Measurements from ENCODE around the gene GPATCH4.
A peak's percentile ranks its signal among the peaks of the same experiment; 100 is the strongest.

GPATCH4 gene

GRCh38 chr1:156601122-156601830 is at the start of gene GPATCH4:
TSS of gene GPATCH4 (minus strand) at chr1:156601479.
- H3K9ac ChIP-seq (ENCODE audit: low read length): peak within 1 kb of the TSS; percentile 22
- H3K36me3 ChIP-seq (ENCODE audit: insufficient read depth, low read length): peaks cover 26% of the 10 kb centered on the region
- peak within 1 kb of the TSS; percentile 90 for H3K27ac ChIP-seq (ENCODE audit: low read depth, low read length)
- no peaks in the 10 kb centered on the region for H3K9me3 ChIP-seq (ENCODE audit: low read length)
- peaks cover 11% of the 10 kb centered on the region for H3K4me1 ChIP-seq (ENCODE audit: insufficient read depth, low read length)
- H3K27me3 ChIP-seq (ENCODE audit: control insufficient read depth in 1 of 2, insufficient read depth in 2 of 2, low read length in 2 of 2): no peaks in the 10 kb centered on the region
- peak within 1 kb of the TSS; percentile 84 for H3K4me3 ChIP-seq (ENCODE audit: low read depth in 1 of 2, low read length in 2 of 2)

- Histone ChIP-seq H3K36me3 (ENCODE audit: insufficient read depth, low read length) (no peaks in the 10 kb centered on the region), H3K9ac (ENCODE audit: low read length) (no peak overlapping the region), H3K27me3 (ENCODE audit: control insufficient read depth in 1 of 2, insufficient read depth in 2 of 2, low read length in 2 of 2) (peaks cover 32 to 61% of the 10 kb centered on the region in 2 donors), H3K9me3 (ENCODE audit: low read length) (no peaks in the 10 kb centered on the region), H3K4me1 (ENCODE audit: insufficient read depth, low read length) (no peaks in the 10 kb centered on the region), H3K4me3 (ENCODE audit: low read depth in 1 of 2, low read length in 2 of 2) (no peak overlapping the region), H3K27ac (ENCODE audit: low read depth, low read length) (no peak overlapping the region)
These were observed 47.7 kb upstream of the GPATCH4 start for GRCh38 chr1:156648951-156649350.

- Histone ChIP-seq H3K27ac (ENCODE audit: low read depth, low read length) (no peak overlapping the region), H3K4me3 (ENCODE audit: low read depth in 1 of 2, low read length in 2 of 2) (no peak overlapping the region), H3K4me1 (ENCODE audit: insufficient read depth, low read length) (no peaks in the 10 kb centered on the region), H3K9ac (ENCODE audit: low read length) (no peak overlapping the region), H3K36me3 (ENCODE audit: insufficient read depth, low read length) (no peaks in the 10 kb centered on the region), H3K9me3 (ENCODE audit: low read length) (no peaks in the 10 kb centered on the region), H3K27me3 (ENCODE audit: control insufficient read depth in 1 of 2, insufficient read depth in 2 of 2, low read length in 2 of 2) (peaks cover 34 to 65% of the 10 kb centered on the region in 2 donors)
These were observed 47.2 kb upstream of the GPATCH4 start for GRCh38 chr1:156648496-156648895.

- H3K27ac ChIP-seq (ENCODE audit: low read depth, low read length): no peak overlapping the region
- no peaks in the 10 kb centered on the region for H3K4me1 ChIP-seq (ENCODE audit: insufficient read depth, low read length)
- no peak overlapping the region for H3K9ac ChIP-seq (ENCODE audit: low read length)
- no peaks in the 10 kb centered on the region for H3K9me3 ChIP-seq (ENCODE audit: low read length)
- H3K36me3 ChIP-seq (ENCODE audit: insufficient read depth, low read length): no peaks in the 10 kb centered on the region
- peaks cover 42 to 66% of the 10 kb centered on the region in 2 donors for H3K27me3 ChIP-seq (ENCODE audit: control insufficient read depth in 1 of 2, insufficient read depth in 2 of 2, low read length in 2 of 2)
- H3K4me3 ChIP-seq (ENCODE audit: low read depth in 1 of 2, low read length in 2 of 2): no peak overlapping the region
These were observed 46.1 kb upstream of the GPATCH4 start for GRCh38 chr1:156647351-156647750.

- H3K27ac ChIP-seq (ENCODE audit: low read depth, low read length): no peak overlapping the region
- peaks cover 45 to 67% of the 10 kb centered on the region in 2 donors for H3K27me3 ChIP-seq (ENCODE audit: control insufficient read depth in 1 of 2, insufficient read depth in 2 of 2, low read length in 2 of 2)
- no peaks in the 10 kb centered on the region for H3K9me3 ChIP-seq (ENCODE audit: low read length)
- no peaks in the 10 kb centered on the region for H3K36me3 ChIP-seq (ENCODE audit: insufficient read depth, low read length)
- no peak overlapping the region for H3K9ac ChIP-seq (ENCODE audit: low read length)
- no peaks in the 10 kb centered on the region for H3K4me1 ChIP-seq (ENCODE audit: insufficient read depth, low read length)
- H3K4me3 ChIP-seq (ENCODE audit: low read depth in 1 of 2, low read length in 2 of 2): no peak overlapping the region
These were observed 45.5 kb upstream of the GPATCH4 start for GRCh38 chr1:156646738-156647211.

GRCh38 chr1:156645666-156646065 is 44.4 kb upstream of the GPATCH4 start:
- Histone ChIP-seq H3K36me3 (ENCODE audit: insufficient read depth, low read length) (no peaks in the 10 kb centered on the region), H3K4me3 (ENCODE audit: low read depth in 1 of 2, low read length in 2 of 2) (no peak overlapping the region), H3K27ac (ENCODE audit: low read depth, low read length) (no peak overlapping the region), H3K4me1 (ENCODE audit: insufficient read depth, low read length) (peaks cover 8% of the 10 kb centered on the region), H3K9ac (ENCODE audit: low read length) (no peak overlapping the region), H3K9me3 (ENCODE audit: low read length) (no peaks in the 10 kb centered on the region), H3K27me3 (ENCODE audit: control insufficient read depth in 1 of 2, insufficient read depth in 2 of 2, low read length in 2 of 2) (peaks cover 55 to 68% of the 10 kb centered on the region in 2 donors)

- Histone ChIP-seq H3K27me3 (ENCODE audit: control insufficient read depth in 1 of 2, insufficient read depth in 2 of 2, low read length in 2 of 2) (peaks cover 62 to 75% of the 10 kb centered on the region in 2 donors), H3K9me3 (ENCODE audit: low read length) (no peaks in the 10 kb centered on the region), H3K4me1 (ENCODE audit: insufficient read depth, low read length) (peaks cover 8% of the 10 kb centered on the region), H3K4me3 (ENCODE audit: low read depth in 1 of 2, low read length in 2 of 2) (no peak overlapping the region), H3K9ac (ENCODE audit: low read length) (no peak overlapping the region), H3K36me3 (ENCODE audit: insufficient read depth, low read length) (no peaks in the 10 kb centered on the region), H3K27ac (ENCODE audit: low read depth, low read length) (no peak overlapping the region)
These were observed 43.8 kb upstream of the GPATCH4 start for GRCh38 chr1:156645056-156645455.

- peaks cover 66 to 79% of the 10 kb centered on the region in 2 donors for H3K27me3 ChIP-seq (ENCODE audit: control insufficient read depth in 1 of 2, insufficient read depth in 2 of 2, low read length in 2 of 2)
- no peak overlapping the region for H3K27ac ChIP-seq (ENCODE audit: low read depth, low read length)
These were observed 43.4 kb upstream of the GPATCH4 start for GRCh38 chr1:156644640-156645039.

GRCh38 chr1:156644146-156644545 is 42.9 kb upstream of the GPATCH4 start:
- Histone ChIP-seq H3K9ac (ENCODE audit: low read length) (no peak overlapping the region), H3K36me3 (ENCODE audit: insufficient read depth, low read length) (no peaks in the 10 kb centered on the region), H3K27me3 (ENCODE audit: control insufficient read depth in 1 of 2, insufficient read depth in 2 of 2, low read length in 2 of 2) (peaks cover 71 to 84% of the 10 kb centered on the region in 2 donors), H3K27ac (ENCODE audit: low read depth, low read length) (no peak overlapping the region), H3K4me1 (ENCODE audit: insufficient read depth, low read length) (peaks cover 8% of the 10 kb centered on the region), H3K9me3 (ENCODE audit: low read length) (no peaks in the 10 kb centered on the region), H3K4me3 (ENCODE audit: low read depth in 1 of 2, low read length in 2 of 2) (no peak overlapping the region)

More at GRCh38 chr1:156644640-156645039, 43.4 kb upstream of the GPATCH4 start:
- Histone ChIP-seq H3K9me3 (ENCODE audit: low read length) (no peaks in the 10 kb centered on the region), H3K9ac (ENCODE audit: low read length) (no peak overlapping the region), H3K4me3 (ENCODE audit: low read depth in 1 of 2, low read length in 2 of 2) (no peak overlapping the region), H3K4me1 (ENCODE audit: insufficient read depth, low read length) (peaks cover 8% of the 10 kb centered on the region), H3K36me3 (ENCODE audit: insufficient read depth, low read length) (no peaks in the 10 kb centered on the region)

GRCh38 chr1:156643778-156644092 is 42.5 kb upstream of the GPATCH4 start:
- H3K27me3 ChIP-seq (ENCODE audit: control insufficient read depth in 1 of 2, insufficient read depth in 2 of 2, low read length in 2 of 2): peaks cover 75 to 87% of the 10 kb centered on the region in 2 donors
- peaks cover 8% of the 10 kb centered on the region for H3K4me1 ChIP-seq (ENCODE audit: insufficient read depth, low read length)
- H3K9me3 ChIP-seq (ENCODE audit: low read length): no peaks in the 10 kb centered on the region
- no peak overlapping the region for H3K27ac ChIP-seq (ENCODE audit: low read depth, low read length)
- no peaks in the 10 kb centered on the region for H3K36me3 ChIP-seq (ENCODE audit: insufficient read depth, low read length)
- no peak overlapping the region for H3K9ac ChIP-seq (ENCODE audit: low read length)
- no peak overlapping the region for H3K4me3 ChIP-seq (ENCODE audit: low read depth in 1 of 2, low read length in 2 of 2)

GRCh38 chr1:156643049-156643777 is 41.9 kb upstream of the GPATCH4 start:
- no peaks in the 10 kb centered on the region for H3K36me3 ChIP-seq (ENCODE audit: insufficient read depth, low read length)
- no peak overlapping the region for H3K9ac ChIP-seq (ENCODE audit: low read length)
- H3K4me3 ChIP-seq (ENCODE audit: low read depth in 1 of 2, low read length in 2 of 2): no peak overlapping the region
- peaks cover 77 to 88% of the 10 kb centered on the region in 2 donors for H3K27me3 ChIP-seq (ENCODE audit: control insufficient read depth in 1 of 2, insufficient read depth in 2 of 2, low read length in 2 of 2)
- no peaks in the 10 kb centered on the region for H3K9me3 ChIP-seq (ENCODE audit: low read length)
- H3K4me1 ChIP-seq (ENCODE audit: insufficient read depth, low read length): peaks cover 8% of the 10 kb centered on the region
- no peak overlapping the region for H3K27ac ChIP-seq (ENCODE audit: low read depth, low read length)
